LNCaP clone FGC (cell line): Measurements from ENCODE around the gene SLC30A10.
"Not testable (repeated sequence)": the region's sequence is repeated elsewhere in the genome, so short reads cannot be mapped to it uniquely, and the experiment has no call there.

ENCODE experiments used
- DNase-seq: peaks from one replicate; pipeline ENCODE4 v3.0.0-alpha.2; 2011; ENCODE audit warnings: low read depth
- H3K4me3 ChIP-seq: 2 replicates; pipeline ENCODE4 v1.5.1; 2011; ENCODE audit warnings: mild to moderate bottlenecking, low read depth, low read length, control low read depth
- CTCF ChIP-seq: IDR thresholded peaks from 2 replicates; pipeline ENCODE4 v1.5.1; 2012; ENCODE audit warnings: mild to moderate bottlenecking; ENCODE audit not compliant: control insufficient read depth, insufficient read depth; ENCODE audit errors: extremely low read depth

The SLC30A10 gene

GRCh38 chr1:219880765-219881457 is 47.4 kb downstream of the SLC30A10 start:
- no peak for DNase-seq
- no peak overlapping the region for H3K4me3 ChIP-seq
- no peak for TF ChIP-seq CTCF

- DNase-seq: no peak
- TF ChIP-seq CTCF: peak; percentile 56
- no peak overlapping the region for H3K4me3 ChIP-seq
These were observed 51.6 kb downstream of the SLC30A10 start for GRCh38 chr1:219876798-219877209.

- DNase-seq: no peak
- H3K4me3 ChIP-seq: no peak overlapping the region
- no peak for TF ChIP-seq CTCF
These were observed 52.5 kb downstream of the SLC30A10 start for GRCh38 chr1:219875860-219876259.

- DNase-seq, H3K4me3 ChIP-seq: not testable (repeated sequence)
These were observed 55.8 kb downstream of the SLC30A10 start for GRCh38 chr1:219872538-219872937.

GRCh38 chr1:219871427-219872057 is 56.8 kb downstream of the SLC30A10 start:
- H3K4me3 ChIP-seq: no peak overlapping the region
- TF ChIP-seq CTCF: no peak
- DNase-seq: no peak

- DNase-seq, H3K4me3 ChIP-seq: not testable (repeated sequence)
These were observed 59.7 kb downstream of the SLC30A10 start for GRCh38 chr1:219868615-219869014.
